ENCODE measurements around the gene MLEC.
A peak's percentile ranks its signal among the peaks of the same experiment; 100 is the strongest.

MLEC gene

GRCh38 chr12:120670667-120671066 is 16.3 kb upstream of the MLEC start:
- no peak for DNase-seq (ENCODE audit: low read depth)
- no peak overlapping the region for H3K4me3 ChIP-seq (ENCODE audit: low read length)
- TF ChIP-seq CTCF (conservative IDR thresholded peaks at IDR 0.05; ENCODE audit: low read depth, low read length) = no peak

GRCh38 chr12:120674097-120674636 is 12.8 kb upstream of the MLEC start:
- no peak for DNase-seq (ENCODE audit: low read depth)
- no peak for TF ChIP-seq CTCF (conservative IDR thresholded peaks at IDR 0.05; ENCODE audit: low read depth, low read length)
- no peak overlapping the region for H3K4me3 ChIP-seq (ENCODE audit: low read length)

GRCh38 chr12:120677765-120678473 is 9.0 kb upstream of the MLEC start:
- TF ChIP-seq CTCF (conservative IDR thresholded peaks at IDR 0.05; ENCODE audit: low read depth, low read length) = no peak
- no peak overlapping the region for H3K4me3 ChIP-seq (ENCODE audit: low read length)
- DNase-seq (ENCODE audit: low read depth) = no peak

- TF ChIP-seq CTCF (conservative IDR thresholded peaks at IDR 0.05; ENCODE audit: low read depth, low read length) = no peak
- no peak for DNase-seq (ENCODE audit: low read depth)
- H3K4me3 ChIP-seq (ENCODE audit: low read length) = no peak overlapping the region
These were observed 8.4 kb upstream of the MLEC start for GRCh38 chr12:120678572-120678971.

GRCh38 chr12:120680165-120680738 is 6.7 kb upstream of the MLEC start:
- no peak overlapping the region for H3K4me3 ChIP-seq (ENCODE audit: low read length)
- no peak for TF ChIP-seq CTCF (conservative IDR thresholded peaks at IDR 0.05; ENCODE audit: low read depth, low read length)
- no peak for DNase-seq (ENCODE audit: low read depth)

- no peak for TF ChIP-seq CTCF (conservative IDR thresholded peaks at IDR 0.05; ENCODE audit: low read depth, low read length)
- no peak for DNase-seq (ENCODE audit: low read depth)
- H3K4me3 ChIP-seq (ENCODE audit: low read length) = no peak overlapping the region
These were observed 2.4 kb upstream of the MLEC start for GRCh38 chr12:120684523-120684932.

GRCh38 chr12:120685522-120685921 is 1.4 kb upstream of the MLEC start:
- peak overlapping the region; percentile 89 for H3K4me3 ChIP-seq (ENCODE audit: low read length)
- DNase-seq (ENCODE audit: low read depth) = no peak
- no peak for TF ChIP-seq CTCF (conservative IDR thresholded peaks at IDR 0.05; ENCODE audit: low read depth, low read length)

Data from retinal pigment epithelial cell (primary cell).